Esophagus muscularis mucosa (tissue), 4 donors: ENCODE measurements around the gene MAP4K4. TPM values are rescaled to one million over a fixed set of nuclear protein-coding genes. Genes with fewer than 3 reads are reported as not detected.
A peak's percentile ranks its signal among the peaks of the same experiment; 100 is the strongest.

Experiments used
- DNase-seq: peaks from one replicate; pipeline ENCODE4 v3.0.0-alpha.2; 2017; ENCODE audit errors: extremely low spot score
- H3K27ac ChIP-seq, 4 donors: fragments of 200-600 bp; sonication (generic); replicated peaks in 1 of 4; 1 replicate in 3 of 4; 2 replicates in 1 of 4; pipeline ENCODE4 v1.5.1; 2016 to 2019; ENCODE audit warnings: mild to moderate bottlenecking in 1 of 4
- H3K27me3 ChIP-seq, 4 donors: fragments of 200-600 bp; sonication (generic); one replicate each; pipeline versions ENCODE4 v1.5.1 to v1.6.0; 2016 to 2019
- H3K36me3 ChIP-seq, 4 donors: fragments of 200-600 bp; sonication (generic); one replicate each; pipeline ENCODE4 v1.5.1; 2016 to 2019
- H3K4me1 ChIP-seq, 4 donors: fragments of 200-600 bp; sonication (generic); one replicate each; pipeline ENCODE4 v1.5.1; 2016 to 2019
- H3K4me3 ChIP-seq, 4 donors: fragments of 200-600 bp; sonication (generic); 1 replicate in 2 of 4; 2 replicates in 2 of 4; pipeline ENCODE4 v1.5.1; 2016 to 2019; ENCODE audit warnings: mild to moderate bottlenecking in 4 of 4, moderate library complexity in 1 of 4
- H3K9me3 ChIP-seq, 4 donors: fragments of 200-600 bp; sonication (generic); 1 replicate in 3 of 4; 2 replicates in 1 of 4; pipeline ENCODE4 v1.5.1; 2016 to 2019
- EP300 ChIP-seq: sonication (generic); formaldehyde crosslinking; IDR thresholded peaks from one replicate; pipeline ENCODE4 v1.6.1; 2017; ENCODE audit warnings: antibody characterized with exemption
- POLR2A ChIP-seq: fragments of 450-650 bp; IDR thresholded peaks from one replicate; pipeline ENCODE4 v1.6.1; 2017; ENCODE audit warnings: antibody characterized with exemption, moderate library complexity, mild to moderate bottlenecking, low read depth
- POLR2AphosphoS5 ChIP-seq, 2 donors: sonication (generic); formaldehyde crosslinking; IDR thresholded peaks; one replicate each; pipeline ENCODE4 v1.6.1; 2017; ENCODE audit warnings: antibody characterized with exemption in 2 of 2
- WGBS: methylation state at CpG from one replicate; pipeline ENCODE4 v1.1.5; 2018; 5-methylcytosine and 5-hydroxymethylcytosine counted together
- intact Hi-C: fragments of 100-400 bp; cut with DNase I; formaldehyde crosslinking; loops from one replicate; pipeline ENCODE4 v1.15.1; 2023
- total RNA-seq, 4 donors: library from RNA; depleted of rRNA; stranded (reverse); fragments of >200 nt; gene quantifications; one replicate each; pipeline versions ENCODE4 v1.1.0 to v1.2.1, GENCODE V29; 2016
- TF ChIP-seq, protein P1 (sequence below), 3 experiments: fragments of 200-600 bp in 2 of 3; fragments of 450-650 bp in 1 of 3; sonication (generic) in 2 of 3; IDR thresholded peaks; one replicate each; pipeline ENCODE4 v1.5.1; 2017 to 2019; ENCODE audit warnings: antibody characterized with exemption in 3 of 3, mild to moderate bottlenecking in 2 of 3, moderate library complexity in 1 of 3

Gene MAP4K4
- total RNA-seq, 4 donors from 2014 or later: 37.8 to 59.0 (median 51.7) TPM

DNA sequence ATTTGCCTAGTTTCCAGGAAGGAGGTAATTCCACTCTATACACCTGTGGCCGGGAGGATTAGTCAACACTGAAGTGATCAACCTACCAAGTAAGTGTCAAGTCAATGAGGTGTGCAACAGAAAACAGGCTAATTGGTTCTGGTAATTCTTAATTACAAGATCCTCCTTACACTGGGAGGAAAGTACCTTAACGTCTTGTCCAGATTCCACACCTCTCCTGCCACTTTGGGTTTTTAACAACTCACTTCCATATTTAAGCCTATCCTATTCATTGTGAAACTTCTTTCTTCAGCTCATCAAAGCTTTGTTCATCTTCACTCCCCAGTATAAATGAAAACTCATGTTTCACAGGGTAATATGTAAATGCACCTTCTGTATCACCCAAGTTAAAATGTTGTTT lies 22.0 kb upstream of the MAP4K4 start:
- no peaks in the 10 kb centered on the region for H3K4me1 ChIP-seq
- WGBS: 83% methylated on average over 2 of the region's 2 CpGs
- H3K4me3 ChIP-seq: no peak overlapping the region
- H3K9me3 ChIP-seq: peaks cover 0 to 7% (median 0%) of the 10 kb centered on the region in 4 donors
- H3K27me3 ChIP-seq: no peaks in the 10 kb centered on the region
- no peak overlapping the region for H3K27ac ChIP-seq
- peak; percentile 12 for DNase-seq
- no peaks in the 10 kb centered on the region for H3K36me3 ChIP-seq
- intact Hi-C loops: no loop called here
- no peak for TF ChIP-seq EP300
- no peak for TF ChIP-seq POLR2AphosphoS5 (IDR thresholded peaks at IDR 0.05)

DNA sequence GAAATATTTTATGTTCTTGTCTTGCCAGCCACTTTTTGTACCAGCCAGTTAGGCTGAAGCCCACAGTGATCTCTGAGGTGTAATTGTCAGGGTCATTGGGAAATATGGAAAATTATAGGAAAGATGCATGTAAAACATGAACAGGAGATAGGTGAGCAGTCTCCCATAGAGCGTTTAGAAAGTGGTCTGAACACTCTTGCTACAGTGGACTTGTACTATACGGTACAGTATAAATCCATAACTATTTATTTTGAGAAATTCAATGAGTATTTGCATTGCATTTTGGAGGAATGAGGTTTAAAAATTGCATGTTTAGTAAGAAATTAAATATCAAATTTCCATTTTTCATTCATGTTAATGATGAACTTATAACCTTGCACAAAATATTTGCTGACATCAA lies 20.8 kb upstream of the MAP4K4 start:
- Histone ChIP-seq H3K27me3 (no peaks in the 10 kb centered on the region), H3K4me1 (no peaks in the 10 kb centered on the region), H3K9me3 (peaks cover 0 to 6% (median 0%) of the 10 kb centered on the region in 4 donors), H3K36me3 (no peaks in the 10 kb centered on the region), H3K4me3 (no peak overlapping the region), H3K27ac (no peak overlapping the region)
- intact Hi-C loops: no loop called here
- TF ChIP-seq EP300 (no peak), POLR2AphosphoS5 (IDR thresholded peaks at IDR 0.05) (no peak), POLR2A (no peak)
- TF ChIP-seq, protein P1, sequence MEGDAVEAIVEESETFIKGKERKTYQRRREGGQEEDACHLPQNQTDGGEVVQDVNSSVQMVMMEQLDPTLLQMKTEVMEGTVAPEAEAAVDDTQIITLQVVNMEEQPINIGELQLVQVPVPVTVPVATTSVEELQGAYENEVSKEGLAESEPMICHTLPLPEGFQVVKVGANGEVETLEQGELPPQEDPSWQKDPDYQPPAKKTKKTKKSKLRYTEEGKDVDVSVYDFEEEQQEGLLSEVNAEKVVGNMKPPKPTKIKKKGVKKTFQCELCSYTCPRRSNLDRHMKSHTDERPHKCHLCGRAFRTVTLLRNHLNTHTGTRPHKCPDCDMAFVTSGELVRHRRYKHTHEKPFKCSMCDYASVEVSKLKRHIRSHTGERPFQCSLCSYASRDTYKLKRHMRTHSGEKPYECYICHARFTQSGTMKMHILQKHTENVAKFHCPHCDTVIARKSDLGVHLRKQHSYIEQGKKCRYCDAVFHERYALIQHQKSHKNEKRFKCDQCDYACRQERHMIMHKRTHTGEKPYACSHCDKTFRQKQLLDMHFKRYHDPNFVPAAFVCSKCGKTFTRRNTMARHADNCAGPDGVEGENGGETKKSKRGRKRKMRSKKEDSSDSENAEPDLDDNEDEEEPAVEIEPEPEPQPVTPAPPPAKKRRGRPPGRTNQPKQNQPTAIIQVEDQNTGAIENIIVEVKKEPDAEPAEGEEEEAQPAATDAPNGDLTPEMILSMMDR (IDR thresholded peaks at IDR 0.05): no peak
- 96% methylated on average over 2 of the region's 2 CpGs for WGBS
- no peak for DNase-seq

DNA sequence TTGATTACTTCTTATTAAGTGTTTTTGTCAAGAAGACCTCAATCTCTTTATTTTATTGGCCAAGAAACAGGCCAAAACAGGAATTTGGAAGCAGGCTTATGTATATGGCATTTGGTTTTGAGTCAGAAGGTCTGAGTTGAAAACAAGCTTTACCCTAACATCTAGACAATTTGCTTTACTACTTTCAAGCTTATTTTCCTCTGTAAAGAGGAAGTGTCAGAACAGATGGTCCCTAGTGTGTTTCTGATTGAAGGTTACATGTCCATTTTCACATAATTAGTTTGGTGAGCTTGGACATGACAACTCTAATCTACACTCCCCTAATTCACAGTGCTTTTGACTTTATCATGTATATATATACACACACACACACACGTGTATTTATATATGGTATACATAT lies 19.8 kb upstream of the MAP4K4 start:
- TF ChIP-seq, protein P1 (IDR thresholded peaks at IDR 0.05): no peak
- TF ChIP-seq POLR2AphosphoS5 (IDR thresholded peaks at IDR 0.05): no peak
- no peak for TF ChIP-seq POLR2A
- no peak for TF ChIP-seq EP300
- H3K27me3 ChIP-seq: no peaks in the 10 kb centered on the region
- DNase-seq: no peak
- intact Hi-C loops: no loop called here
- H3K4me1 ChIP-seq: no peaks in the 10 kb centered on the region
- H3K4me3 ChIP-seq: no peak overlapping the region
- WGBS: 43% methylated on average over 1 of the region's 1 CpG
- no peaks in the 10 kb centered on the region for H3K9me3 ChIP-seq
- H3K27ac ChIP-seq: no peak overlapping the region
- H3K36me3 ChIP-seq: no peaks in the 10 kb centered on the region

DNA sequence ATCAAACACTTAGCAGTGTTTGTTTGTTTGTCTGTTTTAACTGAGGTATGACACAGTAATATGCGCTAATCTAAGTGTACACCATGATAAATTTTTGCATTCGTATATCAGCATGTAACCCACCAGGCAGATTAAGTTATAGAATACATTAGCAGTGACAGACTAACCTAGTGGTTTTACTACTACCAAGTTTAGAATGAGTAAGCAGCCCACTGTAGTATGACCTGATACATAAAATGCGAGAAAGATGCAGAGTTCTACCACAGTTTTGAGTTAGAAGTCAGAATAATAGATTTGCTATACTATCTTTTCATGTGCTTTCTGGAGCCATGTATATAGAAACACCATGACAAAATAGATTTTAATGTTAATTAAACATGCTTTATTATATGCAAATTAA lies 19.1 kb upstream of the MAP4K4 start:
- Histone ChIP-seq H3K27me3 (no peaks in the 10 kb centered on the region), H3K36me3 (no peaks in the 10 kb centered on the region), H3K27ac (no peak overlapping the region), H3K4me1 (no peaks in the 10 kb centered on the region), H3K9me3 (no peaks in the 10 kb centered on the region), H3K4me3 (no peak overlapping the region)
- TF ChIP-seq POLR2AphosphoS5 (IDR thresholded peaks at IDR 0.05): no peak
- no peak for TF ChIP-seq EP300
- TF ChIP-seq, protein P1 (IDR thresholded peaks at IDR 0.05): no peak
- no peak for TF ChIP-seq POLR2A
- no peak for DNase-seq
- intact Hi-C loops: no loop called here
- 98% methylated on average over 3 of the region's 3 CpGs for WGBS

DNA sequence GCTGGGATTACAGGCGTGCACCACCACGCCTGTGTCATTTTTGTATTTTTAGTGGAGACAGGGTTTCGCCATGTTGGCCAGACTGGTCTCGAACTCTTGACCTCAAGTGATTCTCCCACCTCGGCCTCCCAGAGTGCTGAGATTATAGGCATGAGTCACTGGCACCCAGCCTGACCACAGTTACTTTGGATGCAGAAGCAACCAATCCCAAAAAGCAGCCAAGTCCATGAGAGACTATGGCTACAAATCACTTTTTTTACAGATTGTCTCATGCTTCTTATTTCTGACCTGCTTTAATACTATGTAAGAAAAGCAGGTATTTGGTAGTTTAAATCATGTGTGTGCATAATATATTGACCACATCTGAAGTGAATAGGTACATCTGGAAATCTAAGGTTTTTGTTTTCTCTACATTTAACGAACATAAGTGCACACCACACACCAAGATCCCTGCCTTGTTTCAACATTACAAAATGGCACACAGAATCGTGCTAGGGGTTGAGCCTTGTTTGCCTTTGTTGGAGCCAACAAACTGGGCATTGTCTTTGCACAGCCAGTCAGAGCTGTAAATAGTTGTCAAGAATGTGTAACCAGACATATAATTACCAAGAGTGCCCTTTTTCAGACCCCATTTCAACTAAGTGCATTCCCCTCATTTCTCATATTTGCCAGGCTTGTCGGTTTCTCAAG lies 18.3 kb upstream of the MAP4K4 start:
- 84% methylated on average over 7 of the region's 8 CpGs for WGBS
- H3K27ac ChIP-seq: no peak overlapping the region
- H3K4me3 ChIP-seq: no peak overlapping the region
- TF ChIP-seq, protein P1 (IDR thresholded peaks at IDR 0.05): no peak
- no peak for TF ChIP-seq POLR2AphosphoS5 (IDR thresholded peaks at IDR 0.05)
- no peak for TF ChIP-seq EP300
- no peak for TF ChIP-seq POLR2A
- H3K9me3 ChIP-seq: no peaks in the 10 kb centered on the region
- H3K27me3 ChIP-seq: no peaks in the 10 kb centered on the region
- H3K4me1 ChIP-seq: no peaks in the 10 kb centered on the region
- DNase-seq: no peak
- intact Hi-C loops: no loop called here
- H3K36me3 ChIP-seq: no peaks in the 10 kb centered on the region
